NOMO-1 treated with DMSO at 0.1 percent for 48 hours (cell line): Measurements from ENCODE around the gene NMT1.

Experiments used
- DNase-seq: peaks from one replicate; lab custom pipeline; 2025; ENCODE audit not compliant: unreplicated experiment; lab: John Stamatoyannopoulos, UW

NMT1 gene

DNA sequence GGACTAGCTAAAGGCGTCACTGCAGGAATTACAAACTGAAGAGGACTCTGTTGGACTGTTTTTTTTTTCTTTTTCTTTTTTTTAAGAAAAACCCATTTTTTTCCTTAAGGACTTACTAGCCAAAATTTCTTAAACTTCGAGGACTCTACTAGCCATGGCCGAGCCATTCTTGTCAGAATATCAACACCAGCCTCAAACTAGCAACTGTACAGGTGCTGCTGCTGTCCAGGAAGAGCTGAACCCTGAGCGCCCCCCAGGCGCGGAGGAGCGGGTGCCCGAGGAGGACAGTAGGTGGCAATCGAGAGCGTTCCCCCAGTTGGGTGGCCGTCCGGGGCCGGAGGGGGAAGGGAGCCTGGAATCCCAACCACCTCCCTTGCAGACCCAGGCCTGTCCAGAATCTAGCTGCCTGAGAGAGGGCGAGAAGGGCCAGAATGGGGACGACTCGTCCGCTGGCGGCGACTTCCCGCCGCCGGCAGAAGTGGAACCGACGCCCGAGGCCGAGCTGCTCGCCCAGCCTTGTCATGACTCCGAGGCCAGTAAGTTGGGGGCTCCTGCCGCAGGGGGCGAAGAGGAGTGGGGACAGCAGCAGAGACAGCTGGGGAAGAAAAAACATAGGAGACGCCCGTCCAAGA is 88.0 kb downstream of the NMT1 start:
- peak; percentile 81 for DNase-seq

DNA sequence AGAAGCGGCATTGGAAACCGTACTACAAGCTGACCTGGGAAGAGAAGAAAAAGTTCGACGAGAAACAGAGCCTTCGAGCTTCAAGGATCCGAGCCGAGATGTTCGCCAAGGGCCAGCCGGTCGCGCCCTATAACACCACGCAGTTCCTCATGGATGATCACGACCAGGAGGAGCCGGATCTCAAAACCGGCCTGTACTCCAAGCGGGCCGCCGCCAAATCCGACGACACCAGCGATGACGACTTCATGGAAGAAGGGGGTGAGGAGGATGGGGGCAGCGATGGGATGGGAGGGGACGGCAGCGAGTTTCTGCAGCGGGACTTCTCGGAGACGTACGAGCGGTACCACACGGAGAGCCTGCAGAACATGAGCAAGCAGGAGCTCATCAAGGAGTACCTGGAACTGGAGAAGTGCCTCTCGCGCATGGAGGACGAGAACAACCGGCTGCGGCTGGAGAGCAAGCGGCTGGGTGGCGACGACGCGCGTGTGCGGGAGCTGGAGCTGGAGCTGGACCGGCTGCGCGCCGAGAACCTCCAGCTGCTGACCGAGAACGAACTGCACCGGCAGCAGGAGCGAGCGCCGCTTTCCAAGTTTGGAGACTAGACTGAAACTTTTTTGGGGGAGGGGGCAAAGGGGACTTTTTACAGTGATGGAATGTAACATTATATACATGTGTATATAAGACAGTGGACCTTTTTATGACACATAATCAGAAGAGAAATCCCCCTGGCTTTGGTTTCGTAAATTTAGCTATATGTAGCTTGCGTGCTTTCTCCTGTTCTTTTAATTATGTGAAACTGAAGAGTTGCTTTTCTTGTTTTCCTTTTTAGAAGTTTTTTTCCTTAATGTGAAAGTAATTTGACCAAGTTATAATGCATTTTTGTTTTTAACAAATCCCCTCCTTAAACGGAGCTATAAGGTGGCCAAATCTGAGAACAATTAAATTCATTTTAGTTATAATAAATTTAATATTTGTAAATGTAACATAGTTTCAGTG is 88.8 kb downstream of the NMT1 start:
- peak; percentile 47 for DNase-seq

DNA sequence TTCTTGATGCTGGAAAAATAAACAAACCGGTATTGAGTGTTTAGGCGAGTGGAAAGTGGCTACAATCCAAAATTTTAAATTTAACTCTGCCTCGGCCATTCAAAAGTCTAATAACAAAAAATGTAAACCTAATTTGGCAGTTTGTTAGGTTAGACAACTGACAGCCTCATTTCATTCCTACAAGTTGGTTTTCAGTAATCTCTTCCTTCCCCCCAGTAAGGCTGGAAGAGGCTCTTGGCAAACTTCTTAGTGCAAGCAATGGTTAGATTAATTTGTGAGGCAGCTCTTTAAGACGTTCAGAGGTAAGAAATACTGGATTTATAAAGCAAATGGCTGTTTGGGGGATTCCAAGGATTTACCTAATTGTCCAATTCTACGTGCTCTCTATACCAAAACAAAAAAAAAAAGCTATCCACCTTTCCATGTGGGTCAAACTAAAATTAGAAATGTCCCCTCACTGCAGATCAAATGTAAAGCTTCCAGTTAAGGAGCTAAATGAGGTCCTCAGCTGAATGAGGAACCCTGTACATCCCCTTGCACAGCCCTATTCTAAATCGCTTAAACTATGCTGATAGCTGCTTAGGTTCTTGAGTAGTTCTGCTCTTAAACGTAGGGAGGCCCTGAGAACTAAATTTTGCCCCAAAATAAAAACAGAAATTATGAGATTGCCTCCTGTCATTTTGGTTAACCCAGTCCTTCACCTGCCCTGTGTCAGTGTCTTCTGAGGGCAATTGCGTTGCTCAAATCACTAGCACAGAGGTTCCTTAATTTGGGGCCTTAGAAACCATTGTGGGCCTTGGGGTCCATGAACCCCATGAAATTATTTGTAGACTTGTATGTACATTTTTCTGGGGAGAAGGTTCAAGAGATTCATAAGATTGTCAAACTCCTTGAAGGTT is 90.0 kb downstream of the NMT1 start:
- no peak for DNase-seq

DNA sequence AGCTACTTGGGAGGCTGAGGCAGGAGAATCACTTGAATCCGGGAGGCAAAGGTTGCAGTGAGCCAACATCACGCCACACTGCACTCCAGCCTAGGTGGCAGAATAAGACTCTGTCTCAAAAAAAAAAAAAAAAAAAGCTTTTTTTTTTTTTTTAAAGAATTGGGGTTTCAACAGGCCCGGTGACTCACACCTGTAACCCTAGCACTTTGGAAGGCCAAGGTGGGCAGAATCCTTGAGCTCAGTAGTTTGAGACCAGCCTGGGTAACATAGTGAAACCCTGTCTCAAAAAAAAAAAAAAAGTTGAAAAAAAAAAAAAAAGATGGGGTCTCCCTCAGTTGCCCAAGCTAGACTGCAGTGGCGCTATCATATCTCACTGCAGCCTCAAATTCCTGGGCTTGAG is 93.9 kb downstream of the NMT1 start:
- no peak for DNase-seq

DNA sequence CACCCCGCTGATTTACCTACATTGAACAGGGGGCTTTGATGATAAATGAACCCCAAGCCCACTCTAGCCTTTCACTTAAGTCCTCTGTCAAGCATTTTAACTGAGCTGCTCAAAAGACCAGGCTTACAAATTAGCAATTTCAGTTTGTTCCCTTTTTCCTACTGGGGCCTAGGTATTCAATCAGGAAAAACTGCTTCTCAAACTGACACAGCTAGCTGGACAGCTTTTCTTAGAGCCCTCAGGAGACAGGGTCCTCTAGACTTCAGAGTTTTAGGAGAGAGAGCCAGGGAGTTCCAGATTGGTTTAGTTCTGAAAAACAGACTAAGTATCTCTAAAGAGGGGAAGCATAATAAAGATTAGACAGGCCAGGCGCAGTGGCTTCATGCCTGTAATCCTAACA is 94.4 kb downstream of the NMT1 start:
- no peak for DNase-seq

DNA sequence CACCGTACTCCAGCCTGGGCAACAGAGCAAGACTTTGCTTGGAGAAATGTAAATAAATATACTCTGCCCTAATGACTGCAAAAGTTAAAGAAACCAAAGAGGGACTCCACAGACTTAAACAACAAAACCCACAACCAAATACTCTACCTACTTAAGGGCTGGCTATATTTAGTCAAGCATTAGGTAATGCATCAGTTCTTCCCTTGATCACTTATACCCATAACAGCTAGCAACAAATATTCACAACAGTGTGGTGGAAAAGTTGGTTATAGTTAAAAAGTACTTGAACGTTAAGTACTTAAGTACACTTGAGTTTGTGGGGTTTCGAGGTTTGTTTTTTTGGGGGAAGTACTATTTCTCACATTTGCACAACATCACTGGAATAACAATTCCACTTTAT is 95.1 kb downstream of the NMT1 start:
- DNase-seq: no peak
